K562 (cell line): ENCODE data around the gene WDR64. TPM values are rescaled to one million over a fixed set of nuclear protein-coding genes. Genes with fewer than 3 reads are reported as not detected.

Source experiments
- ARID2 ChIP-seq: fragments of 450-650 bp; IDR thresholded peaks from 2 replicates; pipeline ENCODE4 v1.6.1; 2017; ENCODE audit warnings: antibody characterized with exemption, mild to moderate bottlenecking
- ARNT ChIP-seq, 2 experiments: fragments of 450-650 bp; IDR thresholded peaks; 2 replicates each; pipeline ENCODE4 v1.6.1; 2016; ENCODE audit warnings: mild to moderate bottlenecking in 1 of 2
- ETV6 ChIP-seq, 3 experiments: fragments of 150-350 bp in 1 of 3; sonication (generic) in 1 of 3; formaldehyde crosslinking in 1 of 3; IDR thresholded peaks; 2 replicates each; pipeline versions ENCODE4 v1.6.1 to v1.8.0; 2014 to 2022; ENCODE audit warnings: borderline replicate concordance in 2 of 3, low read depth in 2 of 3, antibody characterized with exemption in 1 of 3, low read length in 1 of 3, mild to moderate bottlenecking in 1 of 3, missing genetic modification reagents in 1 of 3
- FIP1L1 ChIP-seq: fragments of 200-400 bp; formaldehyde crosslinking; IDR thresholded peaks from 2 replicates; pipeline ENCODE4 v1.6.1; 2018; ENCODE audit warnings: mild to moderate bottlenecking, low read depth, low read length; ENCODE audit not compliant: poor library complexity, severe bottlenecking
- FOXM1 ChIP-seq, 2 experiments: fragments of 450-650 bp in 1 of 2; sonication (generic) in 1 of 2; formaldehyde crosslinking in 1 of 2; IDR thresholded peaks; 2 replicates each; pipeline versions ENCODE4 v1.6.1 to v1.9.0; 2017 to 2022; ENCODE audit warnings: low read depth in 2 of 2, mild to moderate bottlenecking in 2 of 2, missing genetic modification reagents in 1 of 2, moderate library complexity in 1 of 2
- HMG20A ChIP-seq: fragments of 450-650 bp; formaldehyde crosslinking; conservative IDR thresholded peaks from 2 replicates; pipeline ENCODE4 v1.4.0; 2020; ENCODE audit warnings: mild to moderate bottlenecking, mixed read lengths
- ILF3 ChIP-seq: fragments of 450-650 bp; IDR thresholded peaks from 2 replicates; pipeline ENCODE4 v1.6.1; 2018; ENCODE audit warnings: antibody characterized with exemption, mild to moderate bottlenecking, moderate library complexity, borderline replicate concordance
- MAFK ChIP-seq: IDR thresholded peaks from 2 replicates; pipeline ENCODE4 v1.6.1; 2011; ENCODE audit warnings: low read length, improper control_type of control experiment
- MCM7 ChIP-seq, 2 experiments: fragments of 450-650 bp; IDR thresholded peaks; 2 replicates each; pipeline ENCODE4 v1.6.1; 2016 to 2018
- MIER1 ChIP-seq: fragments of 450-650 bp; IDR thresholded peaks from 2 replicates; pipeline ENCODE4 v1.6.1; 2016; ENCODE audit warnings: antibody characterized with exemption, mild to moderate bottlenecking, low read depth
- PCBP1 ChIP-seq: fragments of 200-400 bp; formaldehyde crosslinking; IDR thresholded peaks from 2 replicates; pipeline ENCODE4 v1.6.1; 2018; ENCODE audit warnings: mild to moderate bottlenecking, low read depth, low read length; ENCODE audit not compliant: poor library complexity, severe bottlenecking
- POLR2B ChIP-seq: fragments of 450-650 bp; IDR thresholded peaks from 2 replicates; pipeline ENCODE4 v1.6.1; 2018; ENCODE audit warnings: low read depth; ENCODE audit not compliant: partially characterized antibody
- POLR2H ChIP-seq: IDR thresholded peaks from 2 replicates; pipeline ENCODE4 v1.6.1; 2016; ENCODE audit warnings: missing genetic modification characterization, low read depth, mild to moderate bottlenecking, control low read depth, missing compliant biosample characterization, moderate library complexity
- TAF15 ChIP-seq: fragments of 200-400 bp; formaldehyde crosslinking; IDR thresholded peaks from 2 replicates; pipeline ENCODE4 v1.6.1; 2017; ENCODE audit warnings: mild to moderate bottlenecking, low read depth, low read length, moderate library complexity
- TEAD4 ChIP-seq, 2 experiments: sonication (generic) in 1 of 2; formaldehyde crosslinking in 1 of 2; IDR thresholded peaks; 2 replicates each; pipeline versions ENCODE4 v1.6.1 to v1.8.0; 2012 to 2022; ENCODE audit warnings: borderline replicate concordance in 1 of 2, inconsistent platforms in 1 of 2, low read length in 1 of 2, mild to moderate bottlenecking in 1 of 2, missing genetic modification reagents in 1 of 2
- ZFX ChIP-seq: sonication (generic); formaldehyde crosslinking; IDR thresholded peaks from 2 replicates; pipeline ENCODE4 v1.8.0; 2022; ENCODE audit warnings: mild to moderate bottlenecking, missing genetic modification reagents, moderate library complexity
- ZNF224 ChIP-seq: sonication (generic); formaldehyde crosslinking; IDR thresholded peaks from 2 replicates; pipeline ENCODE4 v1.8.0; 2022; ENCODE audit warnings: mild to moderate bottlenecking, missing genetic modification reagents
- ZNF24 ChIP-seq: fragments of 450-650 bp; IDR thresholded peaks from 2 replicates; pipeline ENCODE4 v1.6.1; 2016
- ZNF253 ChIP-seq: fragments of 250-450 bp; sonication (Bioruptor Pico); conservative IDR thresholded peaks from 2 replicates; pipeline ENCODE4 v1.6.1; 2021; ENCODE audit warnings: mild to moderate bottlenecking
- ZNF57 ChIP-seq: fragments of 450-650 bp; formaldehyde crosslinking; IDR thresholded peaks from 2 replicates; pipeline ENCODE4 v1.4.0; 2020; ENCODE audit warnings: mild to moderate bottlenecking, moderate library complexity
- ZNF75A ChIP-seq: fragments of 450-650 bp; formaldehyde crosslinking; IDR thresholded peaks from 2 replicates; pipeline ENCODE4 v1.4.0; 2020; ENCODE audit warnings: mild to moderate bottlenecking
- polyA plus RNA-seq, 8 experiments: library from polyadenylated mRNA; depleted of rRNA in 4 of 8; stranded (reverse) in 5 of 8; unstranded in 3 of 8; fragments of >200 nt; fragmentation: Nextera tagmentation in 2 of 8; fragmentation: Illumina TruSeq in 1 of 8; extraction: Ambion mirVana in 2 of 8; extraction: Trizol in 1 of 8; gene quantifications; 2 replicates each; pipeline versions ENCODE4 v1.2.1 to v1.2.3, GENCODE V29; 2011 to 2014; ENCODE audit warnings: inconsistent platforms in 1 of 8, missing spikeins in 1 of 8
- total RNA-seq, 7 experiments: library from RNA; depleted of rRNA in 6 of 7; stranded (reverse); fragments of >200 nt in 6 of 7; fragmentation: Illumina TruSeq in 2 of 7; extraction: Trizol in 2 of 7; gene quantifications; 2 replicates each; pipeline versions ENCODE4 v1.2.1 to v1.2.3, GENCODE V29; 2011 to 2021; ENCODE audit warnings: low replicate concordance in 1 of 7
- TF ChIP-seq, protein P1 (sequence below): fragments of 450-650 bp; IDR thresholded peaks from 2 replicates; pipeline ENCODE4 v1.6.1; 2017; ENCODE audit warnings: antibody characterized with exemption, mild to moderate bottlenecking
- TF ChIP-seq, protein P2 (sequence below): IDR thresholded peaks from 3 replicates; pipeline ENCODE4 v1.6.1; 2011; ENCODE audit warnings: borderline replicate concordance, mild to moderate bottlenecking, moderate library complexity; ENCODE audit not compliant: insufficient read length; ENCODE audit errors: extremely low read depth

Gene WDR64
- total and polyA plus RNA-seq, 9 of the 15 experiments (the other 6 are each of a cell fraction or from before 2014, with no cell fraction given): 0.06 to 0.29 (median 0.19) TPM; not detected in 5

GRCh38 chr1:241847540-241847795 lies 195.4 kb downstream of the WDR64 start (continued):
- TF ChIP-seq FOXM1 (IDR thresholded peaks at IDR 0.05; ENCODE audit: low read depth) (0 out of 2 replicates have a peak, but pooled peaks have one; percentile 22), FOXM1 (CRISPR knock-in tag; IDR thresholded peaks at IDR 0.05; ENCODE audit: low read depth) (no peak), TEAD4 (IDR thresholded peaks at IDR 0.05; ENCODE audit: low read length) (peak; percentile 27; the same call in 1 of the 2 replicates), TEAD4 (CRISPR knock-in tag; IDR thresholded peaks at IDR 0.05; ENCODE audit: borderline replicate concordance) (no peak), ZFX (CRISPR knock-in tag) (peak; percentile 61), ETV6 (IDR thresholded peaks at IDR 0.05; ENCODE audit: borderline replicate concordance in 1 of 2, low read depth in 2 of 2, low read length in 1 of 2) (0 out of 4 replicates have a peak, but pooled peaks of 1 of the 2 experiments have one; percentile 38), ETV6 (CRISPR knock-in tag; IDR thresholded peaks at IDR 0.05; ENCODE audit: borderline replicate concordance) (no peak), ZNF224 (CRISPR knock-in tag) (no peak), FIP1L1 (no peak), ZNF253 (CRISPR knock-in tag) (no peak), MIER1 (no peak), ZNF24 (0 out of 2 replicates have a peak, but pooled peaks have one; percentile 61), ARID2 (no peak), ARNT (IDR thresholded peaks at IDR 0.05) (peak in 1 of 2 experiments; percentile 59; a peak in 2 of 4 replicates), ILF3 (no peak), MAFK (no peak), ZNF57 (CRISPR knock-in tag) (no peak), ZNF75A (no peak), PCBP1 (no peak), HMG20A (CRISPR knock-in tag) (0 out of 2 replicates have a peak, but pooled peaks have one; percentile 41), POLR2B (no peak), TAF15 (no peak), POLR2H (peak; percentile 71), MCM7 (IDR thresholded peaks at IDR 0.05) (no peak)
- TF ChIP-seq, protein P1, sequence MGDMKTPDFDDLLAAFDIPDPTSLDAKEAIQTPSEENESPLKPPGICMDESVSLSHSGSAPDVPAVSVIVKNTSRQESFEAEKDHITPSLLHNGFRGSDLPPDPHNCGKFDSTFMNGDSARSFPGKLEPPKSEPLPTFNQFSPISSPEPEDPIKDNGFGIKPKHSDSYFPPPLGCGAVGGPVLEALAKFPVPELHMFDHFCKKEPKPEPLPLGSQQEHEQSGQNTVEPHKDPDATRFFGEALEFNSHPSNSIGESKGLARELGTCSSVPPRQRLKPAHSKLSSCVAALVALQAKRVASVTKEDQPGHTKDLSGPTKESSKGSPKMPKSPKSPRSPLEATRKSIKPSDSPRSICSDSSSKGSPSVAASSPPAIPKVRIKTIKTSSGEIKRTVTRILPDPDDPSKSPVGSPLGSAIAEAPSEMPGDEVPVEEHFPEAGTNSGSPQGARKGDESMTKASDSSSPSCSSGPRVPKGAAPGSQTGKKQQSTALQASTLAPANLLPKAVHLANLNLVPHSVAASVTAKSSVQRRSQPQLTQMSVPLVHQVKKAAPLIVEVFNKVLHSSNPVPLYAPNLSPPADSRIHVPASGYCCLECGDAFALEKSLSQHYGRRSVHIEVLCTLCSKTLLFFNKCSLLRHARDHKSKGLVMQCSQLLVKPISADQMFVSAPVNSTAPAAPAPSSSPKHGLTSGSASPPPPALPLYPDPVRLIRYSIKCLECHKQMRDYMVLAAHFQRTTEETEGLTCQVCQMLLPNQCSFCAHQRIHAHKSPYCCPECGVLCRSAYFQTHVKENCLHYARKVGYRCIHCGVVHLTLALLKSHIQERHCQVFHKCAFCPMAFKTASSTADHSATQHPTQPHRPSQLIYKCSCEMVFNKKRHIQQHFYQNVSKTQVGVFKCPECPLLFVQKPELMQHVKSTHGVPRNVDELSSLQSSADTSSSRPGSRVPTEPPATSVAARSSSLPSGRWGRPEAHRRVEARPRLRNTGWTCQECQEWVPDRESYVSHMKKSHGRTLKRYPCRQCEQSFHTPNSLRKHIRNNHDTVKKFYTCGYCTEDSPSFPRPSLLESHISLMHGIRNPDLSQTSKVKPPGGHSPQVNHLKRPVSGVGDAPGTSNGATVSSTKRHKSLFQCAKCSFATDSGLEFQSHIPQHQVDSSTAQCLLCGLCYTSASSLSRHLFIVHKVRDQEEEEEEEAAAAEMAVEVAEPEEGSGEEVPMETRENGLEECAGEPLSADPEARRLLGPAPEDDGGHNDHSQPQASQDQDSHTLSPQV: peak; percentile 82
- TF ChIP-seq, protein P2, sequence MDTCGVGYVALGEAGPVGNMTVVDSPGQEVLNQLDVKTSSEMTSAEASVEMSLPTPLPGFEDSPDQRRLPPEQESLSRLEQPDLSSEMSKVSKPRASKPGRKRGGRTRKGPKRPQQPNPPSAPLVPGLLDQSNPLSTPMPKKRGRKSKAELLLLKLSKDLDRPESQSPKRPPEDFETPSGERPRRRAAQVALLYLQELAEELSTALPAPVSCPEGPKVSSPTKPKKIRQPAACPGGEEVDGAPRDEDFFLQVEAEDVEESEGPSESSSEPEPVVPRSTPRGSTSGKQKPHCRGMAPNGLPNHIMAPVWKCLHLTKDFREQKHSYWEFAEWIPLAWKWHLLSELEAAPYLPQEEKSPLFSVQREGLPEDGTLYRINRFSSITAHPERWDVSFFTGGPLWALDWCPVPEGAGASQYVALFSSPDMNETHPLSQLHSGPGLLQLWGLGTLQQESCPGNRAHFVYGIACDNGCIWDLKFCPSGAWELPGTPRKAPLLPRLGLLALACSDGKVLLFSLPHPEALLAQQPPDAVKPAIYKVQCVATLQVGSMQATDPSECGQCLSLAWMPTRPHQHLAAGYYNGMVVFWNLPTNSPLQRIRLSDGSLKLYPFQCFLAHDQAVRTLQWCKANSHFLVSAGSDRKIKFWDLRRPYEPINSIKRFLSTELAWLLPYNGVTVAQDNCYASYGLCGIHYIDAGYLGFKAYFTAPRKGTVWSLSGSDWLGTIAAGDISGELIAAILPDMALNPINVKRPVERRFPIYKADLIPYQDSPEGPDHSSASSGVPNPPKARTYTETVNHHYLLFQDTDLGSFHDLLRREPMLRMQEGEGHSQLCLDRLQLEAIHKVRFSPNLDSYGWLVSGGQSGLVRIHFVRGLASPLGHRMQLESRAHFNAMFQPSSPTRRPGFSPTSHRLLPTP: no peak
